T47D (cell line): ENCODE results near the gene TMCC1.
"Not testable (repeated sequence)": the region's sequence is repeated elsewhere in the genome, so short reads cannot be mapped to it uniquely, and the experiment has no call there.

Experiments
- DNase-seq, 2 experiments: peaks; one replicate each; pipeline versions ENCODE4 v3.0.0 to v3.0.0-alpha.2; 2011 to 2012; ENCODE audit warnings: low read depth in 1 of 2, low spot score in 1 of 2
- JUND ChIP-seq: IDR thresholded peaks from 2 replicates; pipeline ENCODE4 v1.6.1; 2012; ENCODE audit warnings: low read depth
- in situ Hi-C: cut with HindIII; loops from 2 replicates; pipeline ENCODE4 v1.10.0; 2016; ENCODE audit warnings: low sequenced_read_pairs, low pct_unique_long_range_greater_than_20kb

The TMCC1 gene

DNA sequence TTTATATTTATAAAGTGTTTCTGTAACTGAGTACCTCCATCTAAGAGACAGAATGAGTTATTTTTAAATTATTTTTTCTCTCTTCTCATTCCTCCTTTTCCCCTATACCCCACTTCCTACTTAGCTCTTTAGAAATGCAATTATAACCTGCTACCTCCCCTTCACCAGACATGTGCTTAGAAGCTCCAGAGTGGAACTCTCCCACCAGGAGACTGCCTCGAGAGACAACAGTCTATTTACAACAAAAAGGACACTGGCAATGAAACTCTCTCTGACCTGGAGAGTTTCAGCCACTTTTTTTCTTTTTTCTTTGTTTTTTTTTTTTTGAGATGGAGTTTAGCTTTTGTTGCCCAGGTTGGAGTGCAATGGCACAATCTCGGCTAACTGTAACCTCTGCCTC, 177.7 kb downstream of the TMCC1 start:
- in situ Hi-C loops = no loop called here
- DNase-seq = no peak
- TF ChIP-seq JUND = no peak

DNA sequence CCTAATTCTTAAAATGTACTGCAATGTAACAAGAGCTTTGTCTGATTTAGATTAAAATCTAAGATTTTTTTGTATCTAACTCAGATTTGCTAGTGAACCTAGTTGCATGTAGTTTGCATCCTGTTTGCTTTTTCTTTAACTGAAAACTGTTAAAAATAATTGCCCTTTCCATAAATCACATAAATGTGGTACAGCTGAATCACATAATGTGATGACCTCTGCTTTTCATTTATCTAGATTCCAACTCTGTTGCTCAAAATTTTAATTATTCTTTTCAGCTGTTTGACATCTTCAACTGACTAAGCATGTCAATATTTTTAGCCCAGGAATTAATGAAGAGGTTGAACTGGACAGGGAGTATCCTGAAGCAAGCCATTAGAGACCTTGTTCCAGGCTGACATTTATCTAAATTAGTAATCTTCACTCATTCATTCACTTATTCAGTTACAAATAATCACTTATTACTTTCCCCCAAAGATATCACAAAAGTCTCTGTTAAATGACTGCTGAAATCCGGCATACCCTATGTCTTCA, 185.1 kb downstream of the TMCC1 start:
- in situ Hi-C loops = no loop called here
- no peak for TF ChIP-seq JUND
- no peak for DNase-seq

DNA sequence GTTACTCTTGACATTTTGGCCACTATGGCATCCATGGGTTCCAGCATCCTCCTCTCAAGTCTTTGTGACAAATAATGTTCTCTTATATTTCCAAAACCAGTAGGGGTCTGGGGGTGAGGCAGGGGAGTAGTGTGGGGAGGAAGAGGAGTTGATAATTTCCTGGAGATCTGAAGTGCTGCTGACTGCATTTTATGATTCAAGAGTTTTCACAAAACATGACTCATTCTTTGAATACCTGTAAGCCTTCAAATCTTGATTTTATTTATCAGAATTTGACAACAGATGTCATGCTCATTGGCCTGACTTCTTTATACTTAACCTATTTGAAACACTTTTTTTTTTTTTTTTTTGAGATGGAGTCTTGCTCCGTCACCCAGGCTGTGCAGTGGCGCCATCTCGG, 188.2 kb downstream of the TMCC1 start:
- in situ Hi-C loops = no loop called here
- TF ChIP-seq JUND = no peak
- no peak for DNase-seq

DNA sequence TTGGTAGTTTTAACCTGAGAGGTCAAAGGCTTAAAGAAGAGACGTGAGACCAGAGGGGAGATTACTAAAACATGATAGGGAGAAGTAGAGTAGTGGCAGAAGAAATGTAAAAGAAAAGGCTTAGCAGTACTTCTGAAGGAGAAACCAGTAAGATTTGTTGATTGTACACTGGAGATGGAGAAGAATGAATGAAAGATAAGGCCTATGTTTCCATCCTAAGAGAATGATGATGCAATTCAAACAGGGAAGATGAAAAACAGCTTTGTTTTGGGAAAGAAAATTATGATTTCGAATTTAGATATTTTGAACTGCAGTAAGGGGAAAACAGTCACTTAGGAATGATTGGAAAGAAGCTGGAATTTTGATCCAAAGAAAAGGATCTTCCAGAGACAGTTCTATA, 189.6 kb downstream of the TMCC1 start:
- no peak for DNase-seq
- TF ChIP-seq JUND = no peak
- in situ Hi-C loops = no loop called here

DNA sequence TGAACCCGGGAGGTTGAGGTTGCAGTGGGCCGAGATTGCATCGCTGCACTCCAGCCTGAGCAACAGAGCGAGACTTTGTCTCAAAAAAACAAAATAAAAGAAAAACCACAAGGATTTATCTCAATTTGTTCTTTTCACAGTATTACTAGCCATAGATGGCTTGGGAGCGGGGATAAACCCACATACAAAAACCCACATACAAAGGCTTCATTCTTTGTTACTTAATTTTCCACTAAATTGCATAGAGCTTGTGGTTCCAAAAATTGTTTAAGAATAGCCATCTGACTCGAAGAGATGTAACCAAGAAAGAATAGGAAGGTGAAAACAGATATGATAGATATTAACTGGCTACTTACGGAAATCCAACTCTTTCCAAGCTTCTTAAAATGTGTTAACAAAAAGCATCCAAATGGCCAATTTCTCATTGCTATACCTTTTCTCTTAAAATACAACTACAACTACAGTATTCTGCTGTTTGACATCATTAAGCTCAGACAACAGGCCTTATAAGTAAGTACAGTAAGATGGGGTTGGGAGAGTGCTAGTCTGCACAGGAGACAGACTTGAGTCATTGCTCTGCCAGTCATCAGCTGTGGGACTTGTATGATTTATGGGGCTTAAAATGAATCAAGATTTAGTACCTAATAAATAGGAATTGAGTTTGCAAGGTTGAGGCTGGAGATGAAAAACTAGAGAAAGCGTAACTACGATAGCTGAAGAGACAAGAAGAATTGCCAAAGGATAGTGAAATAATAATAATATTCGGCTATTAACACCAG, 190.4 kb downstream of the TMCC1 start:
- DNase-seq = no peak
- in situ Hi-C loops = no loop called here
- TF ChIP-seq JUND = no peak

DNA sequence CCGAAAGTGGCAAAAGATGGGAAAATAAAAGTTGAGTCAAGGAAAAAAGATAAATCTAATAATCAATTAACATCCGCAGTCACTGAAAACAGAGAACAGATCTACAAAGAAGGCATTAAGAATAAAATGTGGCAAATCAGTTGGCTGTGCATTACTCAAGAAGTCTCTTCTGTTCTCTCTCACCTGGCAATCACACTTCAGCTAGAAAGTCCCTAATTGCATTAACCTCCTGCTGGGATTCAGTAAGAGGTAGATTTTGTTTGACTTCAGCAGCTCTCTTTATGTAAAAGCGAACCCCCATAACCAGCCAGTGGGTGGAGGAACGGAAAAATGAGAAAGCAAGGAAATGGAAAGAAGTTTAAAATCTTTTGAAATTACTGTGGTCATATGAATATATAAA, 192.3 kb downstream of the TMCC1 start:
- no peak for TF ChIP-seq JUND
- in situ Hi-C loops = no loop called here
- no peak for DNase-seq

DNA sequence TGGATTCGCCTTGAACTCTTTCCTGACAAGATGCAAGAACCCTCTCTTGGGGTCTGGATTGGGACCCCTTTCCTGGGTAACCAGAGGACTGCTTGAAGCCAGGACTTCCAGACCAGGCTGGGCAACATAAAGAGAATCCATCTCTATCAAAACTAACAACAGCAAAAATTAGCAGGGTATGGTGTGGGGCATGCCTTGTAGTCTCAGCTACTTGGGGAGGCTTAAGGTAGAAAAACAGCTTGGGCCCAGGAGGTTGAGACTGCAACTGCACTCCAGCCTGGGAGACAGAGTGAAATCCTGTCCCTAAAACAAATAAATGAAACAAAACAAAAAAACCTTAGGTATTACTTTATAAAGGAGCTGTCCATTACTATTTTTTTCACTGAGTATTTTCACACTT, 193.9 kb downstream of the TMCC1 start:
- in situ Hi-C loops = no loop called here
- DNase-seq = no peak
- no peak for TF ChIP-seq JUND

DNA sequence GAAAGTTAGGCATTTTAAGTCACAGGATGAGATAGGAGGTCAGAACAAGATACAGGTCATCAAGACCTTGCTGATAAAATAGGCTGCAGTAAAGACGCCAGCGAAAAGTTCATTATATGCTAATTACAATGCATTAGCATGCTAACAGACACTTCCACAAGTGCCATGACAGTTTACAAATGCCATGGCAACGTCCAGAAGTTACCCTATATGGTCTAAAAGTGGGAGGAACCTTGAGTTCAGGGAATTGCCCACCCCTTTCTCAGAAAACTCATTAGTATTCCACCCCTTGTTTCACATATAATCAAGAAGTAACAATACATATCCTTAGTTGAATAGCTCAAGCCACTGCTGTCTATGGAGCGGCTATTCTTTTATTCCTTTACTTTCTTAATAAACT, 194.3 kb downstream of the TMCC1 start:
- DNase-seq = no peak
- no peak for TF ChIP-seq JUND
- in situ Hi-C loops = no loop called here

DNA sequence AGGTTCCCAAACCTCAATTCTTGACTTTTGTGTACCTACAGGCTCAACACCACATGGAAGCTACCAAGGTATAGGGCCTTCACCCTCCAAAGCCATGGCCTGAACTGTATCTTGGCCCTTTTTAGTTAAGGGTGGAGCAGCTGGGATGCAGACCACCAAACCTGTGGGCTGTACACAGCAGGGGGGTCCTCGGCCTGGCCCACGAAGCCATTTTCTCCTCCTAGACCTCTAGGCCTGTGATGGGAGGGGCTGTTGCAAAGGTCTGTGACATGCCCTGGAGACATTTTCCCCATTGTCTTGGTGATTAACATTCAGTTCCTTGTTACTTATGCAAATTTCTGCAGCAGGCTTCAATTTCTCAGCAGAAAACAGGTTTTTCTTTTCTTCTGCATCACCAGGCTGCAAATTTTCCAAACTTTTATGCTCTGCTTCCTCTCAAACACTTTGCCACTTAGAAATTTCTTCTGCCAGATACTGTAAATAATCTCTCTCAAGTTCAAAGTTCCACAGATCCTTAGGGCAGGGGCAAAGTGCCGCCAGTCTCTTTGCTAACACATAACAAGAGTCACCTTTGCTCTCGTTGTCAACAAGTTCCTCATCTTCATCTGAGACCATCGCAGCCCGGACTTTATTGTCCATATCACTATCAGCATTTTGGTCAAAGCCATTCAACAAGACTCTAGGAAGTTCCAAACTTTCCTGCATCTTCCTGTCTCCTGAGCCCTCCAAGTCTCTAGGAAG, 196.1 kb downstream of the TMCC1 start:
- in situ Hi-C loops = no loop called here
- DNase-seq = no peak
- TF ChIP-seq JUND = no peak

DNA sequence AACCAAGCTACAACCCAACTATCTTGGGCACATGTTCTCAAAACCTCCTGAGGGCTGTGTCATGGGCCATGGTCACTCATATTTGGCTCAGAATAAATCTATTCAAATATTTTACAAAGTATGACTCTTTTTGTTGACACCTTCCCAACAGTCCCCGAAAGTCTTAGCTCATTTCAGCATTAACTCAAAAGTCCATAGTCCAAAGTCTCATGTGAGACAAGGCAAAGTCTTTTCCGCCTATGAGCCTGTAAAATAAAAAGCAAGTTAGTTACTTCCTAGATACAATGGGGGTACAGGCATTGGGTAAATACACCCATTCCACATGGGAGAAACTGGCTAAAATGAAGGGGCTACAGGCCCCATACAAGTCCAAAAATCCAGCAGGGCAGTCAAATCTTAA, 197.1 kb downstream of the TMCC1 start:
- DNase-seq, in situ Hi-C loops: not testable (repeated sequence)

DNA sequence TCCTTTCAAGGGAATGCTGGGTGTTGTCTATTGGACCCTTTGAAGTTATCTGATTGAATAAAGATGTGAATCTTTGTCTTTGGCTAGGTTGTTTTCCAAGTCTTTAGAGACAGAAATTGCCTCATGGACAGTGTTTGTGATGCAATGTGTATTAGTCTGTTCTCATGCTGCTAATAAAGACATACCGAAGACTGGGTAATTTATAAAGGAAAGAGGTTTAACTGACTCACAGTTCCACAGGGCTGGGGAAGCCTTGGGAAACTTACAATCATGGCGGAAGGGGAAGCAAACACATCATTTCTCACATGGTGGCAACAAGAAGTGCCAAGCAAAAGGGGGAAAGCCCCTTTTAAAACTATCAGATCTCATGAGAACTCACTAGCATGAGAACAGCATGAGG, 198.3 kb downstream of the TMCC1 start:
- in situ Hi-C loops = no loop called here
- TF ChIP-seq JUND = no peak
- DNase-seq = no peak

DNA sequence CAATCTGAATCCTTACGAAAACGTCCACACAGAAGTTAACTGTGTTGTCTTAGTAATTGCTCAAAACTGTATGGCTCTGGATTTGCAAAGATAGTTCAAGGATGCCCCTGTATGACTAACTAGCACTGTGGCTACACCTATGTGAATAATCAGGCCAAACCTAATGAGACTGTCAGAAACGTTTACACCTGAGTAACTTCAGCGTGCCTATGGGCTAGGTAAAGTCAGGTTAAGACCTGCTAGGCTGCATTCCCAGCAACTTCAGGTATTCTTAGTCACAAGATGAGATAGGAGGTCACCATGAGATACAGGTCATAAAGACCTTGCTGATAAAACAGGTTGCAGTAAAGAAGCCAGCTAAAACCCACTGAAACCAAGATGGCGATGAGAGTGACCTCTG, 199.3 kb downstream of the TMCC1 start:
- peak in 1 of 2 experiments; percentile 62 for DNase-seq
- TF ChIP-seq JUND = no peak
- in situ Hi-C loops = no loop called here

DNA sequence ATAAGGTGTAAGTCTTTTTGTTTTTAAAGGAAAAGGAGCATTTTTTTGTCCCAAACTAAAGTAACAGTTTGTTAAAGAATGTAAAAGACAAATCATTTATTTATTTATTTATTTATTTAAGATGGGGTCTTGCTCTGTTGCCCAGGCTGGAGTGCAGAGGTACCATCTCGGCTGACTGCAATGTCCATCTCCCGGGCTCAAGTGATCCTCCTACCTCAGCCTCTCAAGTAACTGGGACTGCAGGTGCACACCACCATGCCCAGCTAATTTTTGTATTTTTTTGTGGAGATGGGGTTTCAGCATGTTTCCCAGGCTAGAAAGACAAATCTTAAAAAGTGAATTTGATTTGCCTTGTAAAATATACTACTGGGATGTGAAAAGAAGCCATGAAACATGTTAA, 200.8 kb downstream of the TMCC1 start:
- TF ChIP-seq JUND = no peak
- in situ Hi-C loops = no loop called here
- no peak for DNase-seq
